ENCODE data around the gene TREH. TPM values are rescaled to one million over a fixed set of nuclear protein-coding genes. Genes with fewer than 3 reads are reported as not detected.
A peak's percentile ranks its signal among the peaks of the same experiment; 100 is the strongest.
"Not testable (repeated sequence)": the region's sequence is repeated elsewhere in the genome, so short reads cannot be mapped to it uniquely, and the experiment has no call there.

Gene TREH
- total RNA-seq, 2 experiments from 2014 or later = not detected

DNA sequence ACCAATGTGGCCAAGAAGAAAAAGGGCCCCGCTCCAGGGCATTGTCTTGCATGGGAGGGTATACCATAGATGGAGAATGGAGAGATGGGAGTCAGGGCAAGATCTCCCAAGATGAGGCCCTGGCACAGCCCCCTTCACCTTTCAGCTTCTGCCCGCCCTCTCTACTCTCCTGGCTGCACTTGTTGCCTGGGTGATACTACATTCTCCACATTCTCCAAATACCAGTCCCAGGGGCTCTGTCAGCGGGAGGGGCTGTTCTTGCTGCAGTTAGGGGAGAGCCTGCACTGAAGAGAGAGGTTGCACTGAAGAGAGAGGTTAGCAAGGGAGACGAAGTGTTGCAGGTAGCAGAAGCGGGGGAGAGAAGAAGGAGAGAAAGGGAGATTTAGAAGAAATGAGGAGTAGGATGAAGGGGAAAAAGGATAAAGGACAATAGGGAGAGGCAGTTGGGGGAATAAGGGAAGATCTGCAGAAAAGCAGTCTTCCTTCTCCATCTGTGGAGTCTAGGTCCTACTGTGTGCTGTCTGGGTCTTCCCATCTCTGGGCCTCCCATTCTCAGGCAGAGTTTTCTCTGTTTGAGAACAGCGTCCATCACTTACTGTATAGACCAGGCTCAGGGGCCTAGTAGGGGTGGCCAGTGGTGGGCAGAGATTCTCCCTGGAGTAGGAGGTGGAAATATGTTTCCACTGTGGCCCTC lies 64.0 kb downstream of the TREH start:
- no peaks in the 10 kb centered on the region for H4K20me1 ChIP-seq (ENCODE audit: insufficient read depth, low read length)
- BruUV-seq (replicated peaks) = no TSS peak
- ChIA-PET CTCF (ENCODE audit: unreplicated experiment) (no interaction called here), POLR2A (no interaction called here)
- no peak for DNase-seq (ENCODE audit: low spot score)
- H3K36me3 ChIP-seq (ENCODE audit: insufficient read depth, low read length) = no peaks in the 10 kb centered on the region
- H3K9me3 ChIP-seq (ENCODE audit: low read length) = no peaks in the 10 kb centered on the region
- H3K4me1 ChIP-seq (ENCODE audit: insufficient read depth, low read length, poor library complexity, severe bottlenecking) = peaks cover 3% of the 10 kb centered on the region
- no peak overlapping the region for H3K4me2 ChIP-seq (ENCODE audit: low read length)
- H3K9me2 ChIP-seq (ENCODE audit: insufficient read depth, low read length) = no peaks in the 10 kb centered on the region
- no peak for TF ChIP-seq EZH2phosphoT487 (IDR thresholded peaks at IDR 0.05; ENCODE audit: borderline replicate concordance, low read depth, low read length)
- TF ChIP-seq, protein P1, sequence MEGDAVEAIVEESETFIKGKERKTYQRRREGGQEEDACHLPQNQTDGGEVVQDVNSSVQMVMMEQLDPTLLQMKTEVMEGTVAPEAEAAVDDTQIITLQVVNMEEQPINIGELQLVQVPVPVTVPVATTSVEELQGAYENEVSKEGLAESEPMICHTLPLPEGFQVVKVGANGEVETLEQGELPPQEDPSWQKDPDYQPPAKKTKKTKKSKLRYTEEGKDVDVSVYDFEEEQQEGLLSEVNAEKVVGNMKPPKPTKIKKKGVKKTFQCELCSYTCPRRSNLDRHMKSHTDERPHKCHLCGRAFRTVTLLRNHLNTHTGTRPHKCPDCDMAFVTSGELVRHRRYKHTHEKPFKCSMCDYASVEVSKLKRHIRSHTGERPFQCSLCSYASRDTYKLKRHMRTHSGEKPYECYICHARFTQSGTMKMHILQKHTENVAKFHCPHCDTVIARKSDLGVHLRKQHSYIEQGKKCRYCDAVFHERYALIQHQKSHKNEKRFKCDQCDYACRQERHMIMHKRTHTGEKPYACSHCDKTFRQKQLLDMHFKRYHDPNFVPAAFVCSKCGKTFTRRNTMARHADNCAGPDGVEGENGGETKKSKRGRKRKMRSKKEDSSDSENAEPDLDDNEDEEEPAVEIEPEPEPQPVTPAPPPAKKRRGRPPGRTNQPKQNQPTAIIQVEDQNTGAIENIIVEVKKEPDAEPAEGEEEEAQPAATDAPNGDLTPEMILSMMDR (conservative IDR thresholded peaks at IDR 0.05; ENCODE audit: low read length) = no peak
- no peak overlapping the region for H2AFZ ChIP-seq (ENCODE audit: low read length)
- no peak overlapping the region for H3K4me3 ChIP-seq (ENCODE audit: low read depth, low read length, poor library complexity, severe bottlenecking)
- H3K79me2 ChIP-seq (ENCODE audit: insufficient read depth, low read depth, low read length) = no peaks in the 10 kb centered on the region
- H3K27ac ChIP-seq (ENCODE audit: low read depth, low read length, poor library complexity, severe bottlenecking) = no peak overlapping the region
- intact Hi-C loops (cut with micrococcal nuclease; ENCODE audit: unreplicated experiment) = loop anchor here (5.0 kb wide), 1 partner anchor 468 kb away; no protein-coding TSS in a partner anchor

DNA sequence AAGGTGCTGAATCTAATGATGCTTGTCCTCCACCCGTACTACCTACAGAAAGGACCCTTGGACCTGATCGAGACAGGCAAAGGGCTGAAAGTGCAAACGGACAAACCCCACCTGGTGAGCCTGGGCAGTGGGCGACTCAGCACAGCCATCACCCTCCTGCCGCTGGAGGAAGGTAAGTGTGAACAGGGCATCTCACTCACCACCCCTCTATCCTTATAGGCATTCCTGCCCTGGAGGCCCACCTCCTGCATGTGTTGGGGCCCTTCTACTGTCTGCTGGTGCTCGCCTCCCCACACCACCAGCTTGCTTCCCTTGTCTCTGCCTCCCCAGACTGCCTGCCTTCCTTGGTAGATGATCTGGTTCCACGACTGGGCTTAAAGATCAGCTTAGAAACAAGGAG lies 64.9 kb downstream of the TREH start:
- DNase-seq (ENCODE audit: low spot score) = no peak
- no TSS peak for BruUV-seq (replicated peaks)
- Histone ChIP-seq H3K27ac (ENCODE audit: low read depth, low read length, poor library complexity, severe bottlenecking) (no peak overlapping the region), H3K36me3 (ENCODE audit: insufficient read depth, low read length) (no peaks in the 10 kb centered on the region), H3K79me2 (ENCODE audit: insufficient read depth, low read depth, low read length) (no peaks in the 10 kb centered on the region), H4K20me1 (ENCODE audit: insufficient read depth, low read length) (no peaks in the 10 kb centered on the region), H3K9me2 (ENCODE audit: insufficient read depth, low read length) (no peaks in the 10 kb centered on the region), H3K4me3 (ENCODE audit: low read depth, low read length, poor library complexity, severe bottlenecking) (no peak overlapping the region), H3K4me1 (ENCODE audit: insufficient read depth, low read length, poor library complexity, severe bottlenecking) (peaks cover 10% of the 10 kb centered on the region), H2AFZ (ENCODE audit: low read length) (no peak overlapping the region), H3K9me3 (ENCODE audit: low read length) (no peaks in the 10 kb centered on the region), H3K4me2 (ENCODE audit: low read length) (no peak overlapping the region)
- ChIA-PET CTCF (ENCODE audit: unreplicated experiment) (interaction anchor here (0.7 kb wide), 1 partner anchor 1093 kb away, joined by 3 read pairs; no protein-coding TSS in a partner anchor), POLR2A (interaction anchor here (0.6 to 0.9 kb wide), 3 partner anchors 45 to 1001 kb away, joined by 3 to 4 read pairs (median 3); no protein-coding TSS in a partner anchor)
- TF ChIP-seq, protein P1 (conservative IDR thresholded peaks at IDR 0.05; ENCODE audit: low read length) = no peak
- TF ChIP-seq EZH2phosphoT487 (IDR thresholded peaks at IDR 0.05; ENCODE audit: borderline replicate concordance, low read depth, low read length) = no peak
- intact Hi-C loops (cut with micrococcal nuclease; ENCODE audit: unreplicated experiment) = no loop called here

DNA sequence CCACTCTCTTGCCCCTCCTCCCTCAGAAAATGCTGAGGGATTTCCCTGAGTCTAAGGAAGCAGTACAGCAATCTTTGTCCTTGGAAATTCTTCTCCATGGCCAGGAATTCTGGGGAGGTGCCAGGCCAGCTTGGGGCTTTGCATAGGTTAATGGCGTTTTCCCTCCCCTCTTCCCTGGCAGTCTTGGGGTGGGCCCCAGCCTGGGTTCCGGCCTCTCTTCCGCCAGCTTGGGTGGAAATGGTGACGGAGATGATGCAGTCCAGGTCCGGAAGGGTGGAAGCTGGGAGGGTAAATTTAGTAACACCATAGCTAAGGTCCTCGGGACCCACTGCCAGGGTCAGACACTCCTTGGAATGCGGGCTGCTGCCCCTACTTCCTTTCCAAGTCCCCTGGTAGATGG lies 67.1 kb downstream of the TREH start:
- Histone ChIP-seq H3K4me3 (ENCODE audit: low read depth, low read length, poor library complexity, severe bottlenecking) (no peak overlapping the region), H3K9me3 (ENCODE audit: low read length) (no peaks in the 10 kb centered on the region), H4K20me1 (ENCODE audit: insufficient read depth, low read length) (no peaks in the 10 kb centered on the region), H2AFZ (ENCODE audit: low read length) (no peak overlapping the region), H3K4me2 (ENCODE audit: low read length) (no peak overlapping the region), H3K4me1 (ENCODE audit: insufficient read depth, low read length, poor library complexity, severe bottlenecking) (peaks cover 22% of the 10 kb centered on the region), H3K27ac (ENCODE audit: low read depth, low read length, poor library complexity, severe bottlenecking) (no peak overlapping the region), H3K36me3 (ENCODE audit: insufficient read depth, low read length) (no peaks in the 10 kb centered on the region), H3K9me2 (ENCODE audit: insufficient read depth, low read length) (no peaks in the 10 kb centered on the region), H3K79me2 (ENCODE audit: insufficient read depth, low read depth, low read length) (no peaks in the 10 kb centered on the region)
- TF ChIP-seq, protein P1 (conservative IDR thresholded peaks at IDR 0.05; ENCODE audit: low read length) = no peak
- no peak for TF ChIP-seq EZH2phosphoT487 (IDR thresholded peaks at IDR 0.05; ENCODE audit: borderline replicate concordance, low read depth, low read length)
- ChIA-PET POLR2A (interaction anchor here (0.6 to 0.9 kb wide), 3 partner anchors 22 to 192 kb away, joined by 3 to 7 read pairs (median 3); no protein-coding TSS in a partner anchor), CTCF (ENCODE audit: unreplicated experiment) (interaction anchor here (0.7 kb wide), 1 partner anchor 19 kb away, joined by 3 read pairs; no protein-coding TSS in a partner anchor)
- BruUV-seq (replicated peaks) = no TSS peak
- DNase-seq (ENCODE audit: low spot score) = no peak
- intact Hi-C loops (cut with micrococcal nuclease; ENCODE audit: unreplicated experiment) = no loop called here

DNA sequence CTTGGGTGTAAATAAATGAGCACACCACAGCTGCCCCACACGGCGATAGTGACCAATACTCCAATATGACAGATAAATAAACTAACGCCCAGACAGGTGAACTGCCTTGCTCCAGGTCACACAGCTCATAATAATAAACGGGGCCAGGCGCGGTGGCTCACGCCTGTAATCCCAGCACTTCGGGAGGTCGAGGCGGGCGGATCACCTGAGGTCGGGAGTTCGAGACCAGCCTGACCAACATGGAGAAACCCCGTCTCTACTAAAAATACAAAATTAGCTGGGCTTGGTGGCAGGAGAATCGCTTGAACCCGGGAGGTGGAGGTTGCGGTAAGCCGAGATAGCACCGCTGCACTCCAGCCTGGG lies 68.0 kb downstream of the TREH start:
- H4K20me1 ChIP-seq (ENCODE audit: insufficient read depth, low read length); DNase-seq (ENCODE audit: low spot score); H3K4me3 ChIP-seq (ENCODE audit: low read depth, low read length, poor library complexity, severe bottlenecking); CTCF ChIA-PET (ENCODE audit: unreplicated experiment); H3K79me2 ChIP-seq (ENCODE audit: insufficient read depth, low read depth, low read length); BruUV-seq (replicated peaks); H3K9me3 ChIP-seq (ENCODE audit: low read length); H2AFZ ChIP-seq (ENCODE audit: low read length); intact Hi-C loops (cut with micrococcal nuclease; ENCODE audit: unreplicated experiment); H3K9me2 ChIP-seq (ENCODE audit: insufficient read depth, low read length); H3K36me3 ChIP-seq (ENCODE audit: insufficient read depth, low read length); H3K27ac ChIP-seq (ENCODE audit: low read depth, low read length, poor library complexity, severe bottlenecking): not testable (repeated sequence)
- 0 out of 2 replicates have a peak overlapping the region, but pooled peaks have one; percentile 46 for H3K4me2 ChIP-seq (ENCODE audit: low read length)
- peaks cover 22% of the 10 kb centered on the region for H3K4me1 ChIP-seq (ENCODE audit: insufficient read depth, low read length, poor library complexity, severe bottlenecking)
- POLR2A ChIA-PET = interaction anchor here (0.9 kb wide), 1 partner anchor 85 kb away, joined by 7 read pairs; no protein-coding TSS in a partner anchor
